Sigmoid colon (tissue), 6 donors: ENCODE data around the gene SORL1-AS1.

Experiments
- DNase-seq: peaks from one replicate; pipeline ENCODE4 v3.0.0-alpha.2; 2019
- H3K27ac ChIP-seq, 4 donors: fragments of 200-600 bp; sonication (generic); one replicate each; pipeline ENCODE4 v1.5.1; 2016 to 2019; ENCODE audit warnings: mild to moderate bottlenecking in 1 of 4
- H3K27me3 ChIP-seq, 3 donors: fragments of 200-600 bp; sonication (generic); one replicate each; pipeline ENCODE4 v1.5.1; 2019; ENCODE audit warnings: mild to moderate bottlenecking in 1 of 3
- H3K36me3 ChIP-seq, 4 donors: fragments of 200-600 bp; sonication (generic); one replicate each; pipeline ENCODE4 v1.5.1; 2016 to 2019
- H3K4me1 ChIP-seq, 4 donors: fragments of 200-600 bp; sonication (generic); one replicate each; pipeline ENCODE4 v1.5.1; 2017 to 2019
- H3K4me3 ChIP-seq, 4 donors: fragments of 200-600 bp; sonication (generic); one replicate each; pipeline ENCODE4 v1.5.1; 2017 to 2019; ENCODE audit warnings: mild to moderate bottlenecking in 2 of 4, moderate library complexity in 1 of 4
- H3K9me3 ChIP-seq, 4 donors: fragments of 200-600 bp in 3 of 4; sonication (generic) in 3 of 4; one replicate each; pipeline versions ENCODE4 v1.5.1 to v1.6.1; 2013 to 2019
- EP300 ChIP-seq, 4 donors: sonication (generic); formaldehyde crosslinking; IDR thresholded peaks; one replicate each; pipeline ENCODE4 v1.6.1; 2017; ENCODE audit warnings: antibody characterized with exemption in 4 of 4
- POLR2A ChIP-seq, 2 donors: fragments of 450-650 bp; IDR thresholded peaks; one replicate each; pipeline ENCODE4 v1.6.1; 2016; ENCODE audit warnings: antibody characterized with exemption in 2 of 2, mild to moderate bottlenecking in 2 of 2, moderate library complexity in 2 of 2
- POLR2AphosphoS5 ChIP-seq, 4 donors: sonication (generic); formaldehyde crosslinking; IDR thresholded peaks; one replicate each; pipeline ENCODE4 v1.6.1; 2017; ENCODE audit warnings: antibody characterized with exemption in 4 of 4
- WGBS, 2 donors: extraction: QIAGEN DNeasy Blood & Tissue Kit; methylation state at CpG; one replicate each; pipeline ENCODE4 v1.1.7; 2013; 5-methylcytosine and 5-hydroxymethylcytosine counted together
- intact Hi-C: fragments of 100-400 bp; cut with DNase I; formaldehyde crosslinking; loops from one replicate; pipeline ENCODE4 v1.15.1; 2023
- TF ChIP-seq, protein P1 (sequence below), 4 experiments: fragments of 450-650 bp in 3 of 4; fragments of 200-600 bp in 1 of 4; IDR thresholded peaks; one replicate each; pipeline ENCODE4 v1.5.1; 2016 to 2019; ENCODE audit warnings: antibody characterized with exemption in 4 of 4, mild to moderate bottlenecking in 3 of 4, moderate library complexity in 2 of 4
- donor health status: healthy with polysubstance abuse.
- donor health status: healthy.

Gene SORL1-AS1

DNA sequence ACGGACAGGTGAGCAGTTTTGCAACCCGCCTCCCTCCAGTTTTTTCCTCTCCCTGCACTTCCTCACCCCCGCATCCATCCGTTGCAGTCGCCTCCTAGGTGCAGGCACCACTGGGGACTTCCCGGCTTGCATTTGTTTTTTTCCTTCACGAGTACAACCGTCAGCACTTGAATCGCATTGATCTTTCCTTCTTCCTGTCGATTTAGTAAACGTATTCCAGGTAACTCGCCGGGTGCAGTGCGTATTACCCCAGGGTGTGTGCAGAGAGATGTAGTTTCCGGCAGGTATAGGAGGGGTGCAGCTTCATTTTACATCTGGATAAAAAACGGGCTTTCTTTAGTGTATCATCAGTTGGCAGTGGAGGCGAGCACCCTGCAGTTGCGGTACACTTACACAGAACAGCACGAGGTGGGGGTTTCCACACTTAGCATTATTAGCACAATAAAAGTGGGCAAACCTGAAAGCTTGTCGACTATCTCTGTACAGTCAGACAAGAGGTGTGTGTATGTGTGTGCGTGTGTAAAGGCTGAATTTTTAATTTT is at the start of gene SORL1-AS1:
Gene SORL1-AS1 (minus strand): TSS at position 359 of the 542 bp plus-strand sequence.
- intact Hi-C loops, result loop anchor here (2.0 to 5.0 kb wide), 5 partner anchors 14 to 140 kb away; no protein-coding TSS in a partner anchor
- no peak for DNase-seq
- WGBS, 2 donors, result 2 to 3% methylated on average over 21 of the region's 21 CpGs

DNA sequence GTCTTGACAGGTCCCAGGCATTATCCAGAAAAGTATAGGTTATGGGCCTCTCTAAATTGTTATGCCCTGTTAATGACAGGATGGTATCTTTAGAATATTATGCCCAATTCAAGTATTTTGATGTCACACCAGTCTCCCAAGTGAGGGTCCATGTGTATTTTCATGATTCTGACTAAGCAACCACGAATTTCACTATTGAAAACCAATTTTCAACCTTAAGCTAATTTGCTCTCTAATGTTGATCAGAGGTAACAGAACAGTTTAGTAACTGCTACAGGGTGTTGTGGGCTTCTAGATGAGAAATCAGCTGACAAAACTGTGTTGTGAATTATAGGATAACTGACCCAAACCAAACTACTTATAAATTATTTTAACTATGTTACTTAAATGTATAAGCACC is 48.0 kb upstream of the SORL1-AS1 start:
- no peaks in the 10 kb centered on the region for H3K4me1 ChIP-seq
- H3K4me3 ChIP-seq, result no peak overlapping the region
- peaks cover 0 to 14% (median 3%) of the 10 kb centered on the region in 4 donors for H3K36me3 ChIP-seq
- H3K27ac ChIP-seq, result no peak overlapping the region
- intact Hi-C loops, result no loop called here
- no peak for DNase-seq
- 83% methylated on average over 1 of the region's 1 CpG for WGBS, 2 donors
- H3K27me3 ChIP-seq, result no peaks in the 10 kb centered on the region
- H3K9me3 ChIP-seq, result no peaks in the 10 kb centered on the region
- TF ChIP-seq EP300 (IDR thresholded peaks at IDR 0.05) (no peak), POLR2A (IDR thresholded peaks at IDR 0.05) (no peak)
- TF ChIP-seq, protein P1, sequence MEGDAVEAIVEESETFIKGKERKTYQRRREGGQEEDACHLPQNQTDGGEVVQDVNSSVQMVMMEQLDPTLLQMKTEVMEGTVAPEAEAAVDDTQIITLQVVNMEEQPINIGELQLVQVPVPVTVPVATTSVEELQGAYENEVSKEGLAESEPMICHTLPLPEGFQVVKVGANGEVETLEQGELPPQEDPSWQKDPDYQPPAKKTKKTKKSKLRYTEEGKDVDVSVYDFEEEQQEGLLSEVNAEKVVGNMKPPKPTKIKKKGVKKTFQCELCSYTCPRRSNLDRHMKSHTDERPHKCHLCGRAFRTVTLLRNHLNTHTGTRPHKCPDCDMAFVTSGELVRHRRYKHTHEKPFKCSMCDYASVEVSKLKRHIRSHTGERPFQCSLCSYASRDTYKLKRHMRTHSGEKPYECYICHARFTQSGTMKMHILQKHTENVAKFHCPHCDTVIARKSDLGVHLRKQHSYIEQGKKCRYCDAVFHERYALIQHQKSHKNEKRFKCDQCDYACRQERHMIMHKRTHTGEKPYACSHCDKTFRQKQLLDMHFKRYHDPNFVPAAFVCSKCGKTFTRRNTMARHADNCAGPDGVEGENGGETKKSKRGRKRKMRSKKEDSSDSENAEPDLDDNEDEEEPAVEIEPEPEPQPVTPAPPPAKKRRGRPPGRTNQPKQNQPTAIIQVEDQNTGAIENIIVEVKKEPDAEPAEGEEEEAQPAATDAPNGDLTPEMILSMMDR (IDR thresholded peaks at IDR 0.05), result no peak

More for the DNA sequence above, at the start of gene SORL1-AS1:
- H3K4me3 ChIP-seq, result peak within 1 kb of the TSS; percentile 74 to 94 (median 82)
- H3K27ac ChIP-seq, result peak within 1 kb of the TSS; percentile 43 to 81 (median 73)
- no peaks in the 10 kb centered on the region for H3K27me3 ChIP-seq
- H3K4me1 ChIP-seq, result peaks cover 0 to 23% (median 16%) of the 10 kb centered on the region in 4 donors
- TF ChIP-seq POLR2A (IDR thresholded peaks at IDR 0.05) (no peak), EP300 (IDR thresholded peaks at IDR 0.05) (no peak), POLR2AphosphoS5 (IDR thresholded peaks at IDR 0.05) (no peak)
- TF ChIP-seq, protein P1 (IDR thresholded peaks at IDR 0.05), result no peak
- H3K36me3 ChIP-seq, result no peaks in the 10 kb centered on the region
- H3K9me3 ChIP-seq, result no peaks in the 10 kb centered on the region

GRCh38 chr11:121500275-121500674 is 47.5 kb upstream of the SORL1-AS1 start:
- TF ChIP-seq POLR2AphosphoS5 (IDR thresholded peaks at IDR 0.05) (no peak), EP300 (IDR thresholded peaks at IDR 0.05) (no peak), POLR2A (IDR thresholded peaks at IDR 0.05) (no peak)
- TF ChIP-seq, protein P1 (IDR thresholded peaks at IDR 0.05), result no peak
- Histone ChIP-seq H3K9me3 (no peaks in the 10 kb centered on the region), H3K4me1 (no peaks in the 10 kb centered on the region), H3K36me3 (peaks cover 0 to 14% (median 3%) of the 10 kb centered on the region in 4 donors), H3K27ac (no peak overlapping the region), H3K4me3 (no peak overlapping the region), H3K27me3 (no peaks in the 10 kb centered on the region)
- 48 to 71% methylated on average over 2 of the region's 2 CpGs for WGBS, 2 donors
- intact Hi-C loops, result no loop called here
- DNase-seq, result no peak

DNA sequence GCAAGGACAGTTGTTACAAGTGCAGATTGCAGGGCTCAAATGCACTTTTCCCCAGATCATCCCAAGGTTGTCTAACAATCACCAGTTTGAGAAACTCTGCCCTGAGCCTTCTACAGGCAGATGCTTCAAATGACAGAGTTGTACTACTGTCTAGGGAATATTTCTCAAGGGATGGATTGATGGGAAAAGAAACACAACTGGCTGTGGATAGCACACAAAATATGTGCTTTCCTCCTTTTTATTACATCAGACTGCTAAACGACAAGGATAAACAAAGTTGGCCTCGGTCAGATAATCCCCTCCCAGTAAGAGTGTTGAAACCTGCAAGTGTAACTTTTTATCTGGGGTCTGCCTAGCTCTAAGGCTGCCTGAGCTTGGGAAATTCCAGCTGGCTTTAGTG is 46.6 kb upstream of the SORL1-AS1 start:
- H3K27ac ChIP-seq, result no peak overlapping the region
- H3K4me3 ChIP-seq, result no peak overlapping the region
- WGBS, 2 donors, result 32 to 49% methylated on average over 2 of the region's 2 CpGs
- peaks cover 0 to 14% (median 3%) of the 10 kb centered on the region in 4 donors for H3K36me3 ChIP-seq
- intact Hi-C loops, result no loop called here
- H3K4me1 ChIP-seq, result no peaks in the 10 kb centered on the region
- no peaks in the 10 kb centered on the region for H3K27me3 ChIP-seq
- no peaks in the 10 kb centered on the region for H3K9me3 ChIP-seq
- DNase-seq, result no peak
- TF ChIP-seq, protein P1 (IDR thresholded peaks at IDR 0.05), result no peak
- TF ChIP-seq EP300 (IDR thresholded peaks at IDR 0.05) (no peak), POLR2AphosphoS5 (IDR thresholded peaks at IDR 0.05) (no peak), POLR2A (IDR thresholded peaks at IDR 0.05) (no peak)
